ENCODE measurements around the gene M1AP.

Gene M1AP

GRCh38 chr2:74587664-74588277 lies 60.4 kb downstream of the M1AP start:
- Mint-ChIP-seq H3K27me3 (ENCODE audit: low read depth, poor library complexity) (peaks cover 62% of the 10 kb centered on the region), H3K27ac (no peak overlapping the region), H3K36me3 (ENCODE audit: low read depth) (no peaks in the 10 kb centered on the region)

GRCh38 chr2:74585406-74586185 lies 62.5 kb downstream of the M1AP start:
- H3K4me1 Mint-ChIP-seq = peaks cover 4% of the 10 kb centered on the region
- no peak overlapping the region for H3K4me3 Mint-ChIP-seq
- DNase-seq = no peak
- H3K36me3 Mint-ChIP-seq (ENCODE audit: low read depth) = no peaks in the 10 kb centered on the region
- no peak for TF ChIP-seq CTCF (IDR thresholded peaks at IDR 0.05)
- peaks cover 55% of the 10 kb centered on the region for H3K27me3 Mint-ChIP-seq (ENCODE audit: low read depth, poor library complexity)
- H3K27ac Mint-ChIP-seq = no peak overlapping the region
- H3K9me3 Mint-ChIP-seq = no peaks in the 10 kb centered on the region

More at GRCh38 chr2:74587664-74588277, 60.4 kb downstream of the M1AP start:
- H3K9me3 Mint-ChIP-seq = no peaks in the 10 kb centered on the region
- peak; percentile 67 for TF ChIP-seq CTCF (IDR thresholded peaks at IDR 0.05)
- H3K4me3 Mint-ChIP-seq = no peak overlapping the region
- H3K4me1 Mint-ChIP-seq = peaks cover 4% of the 10 kb centered on the region
- peak; percentile 61 for DNase-seq

GRCh38 chr2:74584088-74584645 lies 64.0 kb downstream of the M1AP start:
- H3K27me3 Mint-ChIP-seq (ENCODE audit: low read depth, poor library complexity) = peaks cover 51% of the 10 kb centered on the region
- no peaks in the 10 kb centered on the region for H3K36me3 Mint-ChIP-seq (ENCODE audit: low read depth)
- no peaks in the 10 kb centered on the region for H3K9me3 Mint-ChIP-seq
- H3K27ac Mint-ChIP-seq = peak overlapping the region; percentile 34
- no peak for TF ChIP-seq CTCF (IDR thresholded peaks at IDR 0.05)
- H3K4me3 Mint-ChIP-seq = no peak overlapping the region
- H3K4me1 Mint-ChIP-seq = peaks cover 4% of the 10 kb centered on the region
- DNase-seq = no peak

GRCh38 chr2:74583504-74583903 lies 64.6 kb downstream of the M1AP start:
- Mint-ChIP-seq H3K4me3 (no peak overlapping the region), H3K4me1 (peaks cover 4% of the 10 kb centered on the region), H3K27ac (no peak overlapping the region), H3K9me3 (no peaks in the 10 kb centered on the region), H3K27me3 (ENCODE audit: low read depth, poor library complexity) (peaks cover 48% of the 10 kb centered on the region), H3K36me3 (ENCODE audit: low read depth) (no peaks in the 10 kb centered on the region)
- no peak for DNase-seq
- TF ChIP-seq CTCF (IDR thresholded peaks at IDR 0.05) = no peak

GRCh38 chr2:74582184-74582583 lies 65.9 kb downstream of the M1AP start:
- no peaks in the 10 kb centered on the region for H3K36me3 Mint-ChIP-seq (ENCODE audit: low read depth)
- H3K9me3 Mint-ChIP-seq = no peaks in the 10 kb centered on the region
- peaks cover 45% of the 10 kb centered on the region for H3K27me3 Mint-ChIP-seq (ENCODE audit: low read depth, poor library complexity)
- TF ChIP-seq CTCF (IDR thresholded peaks at IDR 0.05) = no peak
- DNase-seq = no peak
- H3K27ac Mint-ChIP-seq = no peak overlapping the region
- H3K4me3 Mint-ChIP-seq = no peak overlapping the region
- H3K4me1 Mint-ChIP-seq = no peaks in the 10 kb centered on the region
